Stimulated activated effector memory CD8-positive, alpha-beta T cell treated with anti-CD3 and anti-CD28 coated beads, Interleukin-12 subunit alpha, Interleukin-12 subunit beta, amount 100 ng/mL, for 72 hours (primary cell): ENCODE data around the gene SAMD4A.

Experiments used
- ATAC-seq: fragments of 150-1000 bp; cut with Tn5 transposase; 2 replicates; pipeline ENCODE4 v1.10.0; 2021
- DNase-seq, 2 donors: peaks; one replicate each; pipeline ENCODE4 v3.0.0; 2021 to 2022; ENCODE audit warnings: low spot score in 2 of 2
- H3K27ac Mint-ChIP-seq: one replicate; pipeline ENCODE4 v1.8.0; 2022; ENCODE audit warnings: mild to moderate bottlenecking, mixed read lengths
- H3K36me3 Mint-ChIP-seq: one replicate; pipeline ENCODE4 v1.8.0; 2022; ENCODE audit warnings: mild to moderate bottlenecking, mixed read lengths
- H3K4me1 Mint-ChIP-seq: one replicate; pipeline ENCODE4 v1.8.0; 2022; ENCODE audit warnings: mixed read lengths
- H3K4me3 Mint-ChIP-seq: one replicate; pipeline ENCODE4 v1.8.0; 2022; ENCODE audit warnings: mild to moderate bottlenecking, mixed read lengths
- H3K9me3 Mint-ChIP-seq: one replicate; pipeline ENCODE4 v1.8.0; 2022; ENCODE audit warnings: mixed read lengths

SAMD4A gene

GRCh38 chr14:54667026-54667744 is 100.3 kb downstream of the SAMD4A start:
- ATAC-seq (no peak), DNase-seq (no peak)
- Mint-ChIP-seq H3K36me3 (no peaks in the 10 kb centered on the region), H3K27ac (no peak overlapping the region), H3K9me3 (no peaks in the 10 kb centered on the region), H3K4me1 (peaks cover 37% of the 10 kb centered on the region), H3K4me3 (no peak overlapping the region)

GRCh38 chr14:54667764-54668163 is 100.8 kb downstream of the SAMD4A start:
- no peak overlapping the region for H3K4me3 Mint-ChIP-seq
- H3K27ac Mint-ChIP-seq = no peak overlapping the region

GRCh38 chr14:54669721-54670561 is 103.0 kb downstream of the SAMD4A start:
- ATAC-seq (peak; percentile 91), DNase-seq (peak in 1 of 2 donors; percentile 59)
- Mint-ChIP-seq H3K4me3 (peak overlapping the region; percentile 32), H3K36me3 (no peaks in the 10 kb centered on the region), H3K27ac (no peak overlapping the region), H3K9me3 (no peaks in the 10 kb centered on the region), H3K4me1 (peaks cover 43% of the 10 kb centered on the region)

More at GRCh38 chr14:54667764-54668163, 100.8 kb downstream of the SAMD4A start:
- ATAC-seq = no peak
- no peaks in the 10 kb centered on the region for H3K36me3 Mint-ChIP-seq
- peaks cover 40% of the 10 kb centered on the region for H3K4me1 Mint-ChIP-seq
- DNase-seq = no peak
- no peaks in the 10 kb centered on the region for H3K9me3 Mint-ChIP-seq

DNA sequence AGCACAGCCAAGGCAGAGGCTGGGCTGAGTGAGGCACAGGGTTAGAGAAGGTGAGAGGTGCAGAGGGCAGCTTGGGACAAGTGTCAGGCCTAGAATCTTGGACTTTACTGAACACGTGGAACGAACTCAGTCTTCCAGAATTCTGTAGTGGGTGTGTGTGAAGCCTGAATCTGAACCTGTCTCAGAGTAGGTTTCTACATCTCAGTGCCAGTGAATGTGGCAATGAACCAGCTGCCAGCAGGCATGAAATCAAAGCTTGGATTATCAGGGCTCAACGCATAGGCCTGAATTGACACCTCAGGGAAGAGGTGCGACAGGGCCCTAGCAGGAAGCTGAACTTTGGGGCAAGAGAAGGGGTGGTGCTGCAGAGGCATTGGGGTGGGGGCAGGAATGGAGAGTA is 104.6 kb downstream of the SAMD4A start:
- no peak overlapping the region for H3K27ac Mint-ChIP-seq
- no peaks in the 10 kb centered on the region for H3K9me3 Mint-ChIP-seq
- ATAC-seq = no peak
- H3K4me1 Mint-ChIP-seq = peaks cover 37% of the 10 kb centered on the region
- DNase-seq = no peak
- H3K36me3 Mint-ChIP-seq = no peaks in the 10 kb centered on the region
- no peak overlapping the region for H3K4me3 Mint-ChIP-seq

DNA sequence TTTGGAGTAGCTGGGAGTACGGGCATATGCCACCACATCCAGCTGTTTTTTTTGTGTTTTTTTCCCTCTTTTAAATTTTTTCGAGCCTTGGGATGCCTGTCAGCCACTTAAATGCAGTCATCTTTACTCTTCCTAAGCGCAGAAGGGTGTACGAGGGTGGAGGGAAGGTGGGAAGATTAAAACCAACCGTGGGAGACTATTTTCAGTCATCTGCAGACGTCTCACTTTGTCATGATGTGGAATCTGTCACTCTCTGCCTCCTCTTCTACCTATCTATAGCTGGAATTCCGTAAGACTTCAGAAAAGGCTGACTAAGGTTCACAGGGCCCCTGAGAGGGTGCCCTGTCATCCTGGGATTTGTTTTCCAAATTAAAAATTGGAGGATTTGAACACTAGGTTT is 105.3 kb downstream of the SAMD4A start:
- DNase-seq (no peak), ATAC-seq (no peak)
- Mint-ChIP-seq H3K4me3 (no peak overlapping the region), H3K4me1 (peaks cover 37% of the 10 kb centered on the region), H3K36me3 (no peaks in the 10 kb centered on the region), H3K27ac (no peak overlapping the region), H3K9me3 (no peaks in the 10 kb centered on the region)

- Mint-ChIP-seq H3K4me1 (peaks cover 37% of the 10 kb centered on the region), H3K27ac (no peak overlapping the region), H3K36me3 (no peaks in the 10 kb centered on the region), H3K4me3 (no peak overlapping the region), H3K9me3 (no peaks in the 10 kb centered on the region)
- DNase-seq (no peak), ATAC-seq (peak; percentile 60)
Measured at GRCh38 chr14:54672688-54673087, 105.8 kb downstream of the SAMD4A start.

GRCh38 chr14:54673193-54674045 is 106.5 kb downstream of the SAMD4A start:
- no peak overlapping the region for H3K27ac Mint-ChIP-seq

DNA sequence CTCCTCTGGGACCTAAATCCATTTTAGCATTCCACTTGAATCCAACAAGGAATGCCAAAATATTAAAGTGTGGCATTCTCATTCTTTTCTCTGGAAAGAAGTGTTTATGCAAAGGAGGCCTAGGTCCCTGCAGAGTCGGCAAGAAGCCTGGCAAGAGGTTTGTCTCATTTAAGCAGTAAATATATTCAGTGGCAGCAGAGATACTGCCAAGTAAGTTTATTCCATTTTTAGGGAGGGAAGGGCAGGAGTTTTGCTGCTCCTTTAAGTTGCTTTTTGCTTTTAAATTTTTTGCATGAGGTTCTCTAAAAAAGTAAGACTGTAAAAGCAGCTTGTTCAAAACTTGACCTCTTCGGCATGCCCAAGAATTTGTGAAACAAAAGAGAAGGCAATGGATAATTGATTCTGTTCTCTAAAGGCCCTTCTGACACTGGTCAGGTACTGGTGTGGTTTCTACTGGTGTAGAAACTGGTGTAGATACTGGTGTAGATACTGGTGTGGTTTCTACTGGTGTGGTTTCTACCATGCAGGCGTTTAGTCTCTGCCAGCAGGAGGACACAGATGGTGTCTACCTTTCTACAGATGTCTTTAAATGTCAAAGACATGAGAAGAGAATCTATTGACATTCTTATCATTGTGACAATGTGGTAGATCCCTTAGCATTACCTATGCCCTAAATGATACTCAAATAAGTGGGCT is 107.3 kb downstream of the SAMD4A start:
- Mint-ChIP-seq H3K27ac (no peak overlapping the region), H3K9me3 (no peaks in the 10 kb centered on the region), H3K4me1 (peaks cover 30% of the 10 kb centered on the region), H3K36me3 (no peaks in the 10 kb centered on the region), H3K4me3 (no peak overlapping the region)
- no peak for ATAC-seq
- no peak for DNase-seq

More at GRCh38 chr14:54673193-54674045, 106.5 kb downstream of the SAMD4A start:
- H3K4me3 Mint-ChIP-seq = no peak overlapping the region
- ATAC-seq (no peak), DNase-seq (no peak)
- H3K4me1 Mint-ChIP-seq = peaks cover 37% of the 10 kb centered on the region
- no peaks in the 10 kb centered on the region for H3K36me3 Mint-ChIP-seq
- H3K9me3 Mint-ChIP-seq = no peaks in the 10 kb centered on the region

DNA sequence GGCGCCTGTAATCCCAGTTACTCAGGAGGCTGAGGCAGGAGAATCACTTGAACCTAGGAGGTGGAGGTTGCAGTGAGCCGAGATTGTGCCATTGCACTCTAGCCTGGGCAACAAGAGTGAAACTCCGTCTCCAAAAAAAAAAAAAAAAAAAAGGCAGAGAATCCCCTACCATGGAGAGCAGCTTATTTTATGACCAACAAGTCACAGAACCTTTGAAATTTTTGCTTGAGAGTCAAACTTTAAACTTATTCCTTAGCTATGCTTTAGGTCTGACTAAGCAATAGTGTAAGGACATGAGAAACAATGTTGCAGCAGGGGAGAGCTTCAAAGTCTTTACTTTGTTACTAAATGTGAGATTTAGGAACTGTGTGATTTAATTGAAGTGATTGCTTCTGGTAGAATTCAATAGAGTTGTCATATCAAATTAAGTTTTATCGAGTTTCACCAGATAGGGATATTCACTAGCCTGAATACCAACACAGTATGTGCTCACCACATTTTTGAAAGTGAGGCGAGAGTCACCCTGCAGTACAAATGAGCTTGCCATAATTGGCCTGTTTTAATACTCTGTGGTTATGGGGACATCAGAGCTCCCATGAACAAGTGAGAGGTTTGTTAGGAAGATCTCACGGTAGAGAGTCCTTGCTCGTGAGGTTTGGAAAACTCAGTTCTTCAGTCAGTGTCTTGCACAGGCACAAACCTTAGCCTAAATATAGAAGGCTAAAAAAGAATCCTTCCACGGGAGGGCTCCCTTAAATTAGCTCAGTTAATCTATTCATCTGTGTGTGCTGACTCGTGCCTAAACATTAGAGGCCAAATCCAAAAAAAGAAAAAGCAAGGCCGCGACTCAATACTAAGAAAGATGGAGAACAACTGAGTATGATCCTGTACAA is 108.6 kb downstream of the SAMD4A start:
- DNase-seq (no peak), ATAC-seq (no peak)
- Mint-ChIP-seq H3K9me3 (no peaks in the 10 kb centered on the region), H3K4me3 (no peak overlapping the region), H3K36me3 (no peaks in the 10 kb centered on the region), H3K4me1 (peaks cover 18% of the 10 kb centered on the region), H3K27ac (no peak overlapping the region)

DNA sequence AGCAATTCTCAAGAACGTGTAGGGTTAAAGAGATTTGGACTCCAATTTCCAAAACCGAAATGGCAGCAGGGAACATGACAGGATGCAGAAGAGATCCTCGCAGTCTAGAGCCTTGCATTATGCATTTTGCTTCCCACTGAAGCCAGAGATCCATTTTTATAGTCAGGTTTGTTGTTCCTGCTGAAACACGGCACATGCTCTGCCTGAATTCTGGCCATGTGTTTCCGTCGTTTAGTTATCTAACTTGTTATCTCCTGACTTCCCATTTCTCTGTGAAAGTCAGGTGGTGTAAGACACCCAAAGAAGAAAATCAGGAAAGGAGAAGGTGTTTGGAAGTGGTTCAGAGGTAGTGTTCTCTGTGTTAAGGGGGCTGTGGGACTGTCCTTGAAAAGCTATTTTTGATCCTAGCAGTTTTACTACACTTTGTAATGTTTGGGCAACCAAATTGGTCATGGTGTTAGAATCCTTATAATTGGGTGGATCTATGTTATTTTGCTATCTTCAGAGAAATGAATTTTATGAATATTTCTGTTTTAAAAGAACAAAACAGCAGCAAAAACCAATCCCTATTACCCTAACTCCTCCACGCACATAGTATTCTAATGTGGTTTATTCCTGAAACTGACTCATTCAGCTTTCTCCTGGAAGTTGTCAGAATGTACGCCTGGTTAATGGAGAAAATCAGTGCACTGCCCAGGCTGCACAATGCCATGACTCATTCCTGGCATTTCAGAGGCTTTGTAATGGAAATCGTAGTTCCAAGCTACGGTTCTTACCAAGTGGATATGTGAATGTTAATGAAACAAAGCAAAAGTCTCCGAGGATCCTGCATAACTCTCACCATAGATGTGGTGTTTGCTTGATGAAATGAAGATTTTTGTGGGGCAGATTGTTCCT is 110.1 kb downstream of the SAMD4A start:
- no peak for ATAC-seq
- H3K9me3 Mint-ChIP-seq = no peaks in the 10 kb centered on the region
- no peak overlapping the region for H3K27ac Mint-ChIP-seq
- no peak for DNase-seq
- H3K4me3 Mint-ChIP-seq = no peak overlapping the region
- H3K36me3 Mint-ChIP-seq = no peaks in the 10 kb centered on the region
- H3K4me1 Mint-ChIP-seq = peaks cover 5% of the 10 kb centered on the region

DNA sequence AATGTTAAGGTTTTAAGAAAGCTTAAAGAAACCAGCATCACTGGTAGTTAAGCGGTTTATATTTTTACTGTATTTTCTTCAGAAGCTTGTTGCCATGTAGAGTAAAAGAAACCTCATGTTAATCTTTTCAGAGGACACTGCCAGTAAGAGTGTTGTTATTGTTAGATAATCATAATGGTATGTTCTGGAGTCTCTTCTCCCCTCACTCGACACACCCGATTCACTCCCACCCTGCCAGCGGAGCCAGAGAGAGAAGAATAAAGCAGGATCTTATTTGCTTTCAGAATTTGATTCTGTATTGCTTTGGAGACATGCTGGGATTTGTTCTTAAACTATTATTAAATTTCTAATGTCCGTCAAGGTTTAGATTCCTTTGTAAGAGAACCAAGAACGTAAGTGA is 113.7 kb downstream of the SAMD4A start:
- no peak overlapping the region for H3K4me3 Mint-ChIP-seq

DNA sequence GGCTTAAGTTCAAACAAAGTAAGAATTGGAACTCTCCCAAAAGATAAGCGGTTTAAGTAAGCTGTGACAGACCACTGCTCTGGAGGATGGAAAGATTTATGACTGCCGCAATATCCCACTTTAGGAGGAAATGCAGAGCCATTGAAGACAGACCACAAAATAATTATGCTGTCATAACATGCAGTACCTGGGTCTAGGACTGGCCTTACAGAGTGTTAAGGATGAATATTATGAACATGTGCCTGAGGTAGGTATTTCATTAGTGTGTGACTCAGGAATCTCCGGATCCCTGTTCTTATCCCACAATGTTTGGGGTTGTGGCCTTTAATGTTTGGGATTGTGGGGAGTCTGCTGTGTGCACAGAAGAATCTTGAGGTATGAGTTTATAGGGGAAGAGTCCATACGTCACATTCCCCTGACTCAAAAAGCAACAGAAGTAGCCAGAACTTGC is 114.9 kb downstream of the SAMD4A start:
- Mint-ChIP-seq H3K4me1 (peaks cover 12% of the 10 kb centered on the region), H3K9me3 (no peaks in the 10 kb centered on the region), H3K36me3 (no peaks in the 10 kb centered on the region), H3K27ac (no peak overlapping the region), H3K4me3 (no peak overlapping the region)
- ATAC-seq = no peak
- DNase-seq = no peak

More for the DNA sequence above, 113.7 kb downstream of the SAMD4A start:
- Mint-ChIP-seq H3K36me3 (no peaks in the 10 kb centered on the region), H3K9me3 (no peaks in the 10 kb centered on the region), H3K4me1 (peaks cover 8% of the 10 kb centered on the region), H3K27ac (no peak overlapping the region)
- ATAC-seq = no peak
- DNase-seq = no peak

GRCh38 chr14:54682578-54682977 is 115.7 kb downstream of the SAMD4A start:
- ATAC-seq = no peak
- DNase-seq = no peak
- H3K9me3 Mint-ChIP-seq = no peaks in the 10 kb centered on the region
- H3K36me3 Mint-ChIP-seq = no peaks in the 10 kb centered on the region
- no peak overlapping the region for H3K4me3 Mint-ChIP-seq
- H3K4me1 Mint-ChIP-seq = peaks cover 18% of the 10 kb centered on the region
- H3K27ac Mint-ChIP-seq = no peak overlapping the region
